ENCODE data around the gene TUBB1. TPM values are rescaled to one million over a fixed set of nuclear protein-coding genes. Genes with fewer than 3 reads are reported as not detected.

The TUBB1 gene
- total and polyA plus RNA-seq, 4 experiments from 2014 or later, result not detected

- DNase-seq, result no peak
- ChIA-PET POLR2A (ENCODE audit: partially characterized antibody) (no interaction called here), CTCF (ENCODE audit: partially characterized antibody) (interaction anchor here (0.7 to 1.0 kb wide), 2 partner anchors 64 to 90 kb away, joined by 3 read pairs; no protein-coding TSS in a partner anchor)
- peaks cover 0 to 1% (median 0%) of the 10 kb centered on the region in 4 donors for H3K4me1 Mint-ChIP-seq
- no peak overlapping the region for H3K4me3 ChIP-seq (ENCODE audit: low read length in 2 of 2)
- H3K27ac Mint-ChIP-seq, result no peak overlapping the region
- H3K4me3 Mint-ChIP-seq, result peak overlapping the region in 1 of 8 donors; percentile 0
- no peak overlapping the region for H3K27ac ChIP-seq (ENCODE audit: low read depth, low read length)
- H3K9me3 ChIP-seq (ENCODE audit: control insufficient read depth in 1 of 2, low read length in 2 of 2), result peaks cover 0 to 5% of the 10 kb centered on the region in 2 donors
- H3K36me3 ChIP-seq (ENCODE audit: insufficient read depth, low read length), result no peaks in the 10 kb centered on the region
- H3K36me3 Mint-ChIP-seq, result peaks cover 0 to 3% of the 10 kb centered on the region in 2 donors
- H3K27me3 Mint-ChIP-seq, result peaks cover 1 to 3% of the 10 kb centered on the region in 2 donors
- peaks cover 0 to 24% (median 18%) of the 10 kb centered on the region in 8 donors for H3K9me3 Mint-ChIP-seq
- H3K4me1 ChIP-seq (ENCODE audit: insufficient read depth, low read length), result peaks cover 4% of the 10 kb centered on the region
- intact Hi-C loops (cut with micrococcal nuclease), result no loop called here
- no peaks in the 10 kb centered on the region for H3K27me3 ChIP-seq (ENCODE audit: insufficient read depth, low read length)
Measured at GRCh38 chr20:58976061-58976730, 43.0 kb upstream of the TUBB1 start.

GRCh38 chr20:58978351-58979190, 40.7 kb upstream of the TUBB1 start:
- no peak overlapping the region for H3K27ac ChIP-seq (ENCODE audit: low read depth, low read length)
- POLR2A ChIA-PET (ENCODE audit: partially characterized antibody), result interaction anchor here (1.0 kb wide), 1 partner anchor 80 kb away, joined by 3 read pairs; no protein-coding TSS in a partner anchor
- no peak overlapping the region for H3K4me3 ChIP-seq (ENCODE audit: low read length in 2 of 2)
- peaks cover 22% of the 10 kb centered on the region for H3K4me1 ChIP-seq (ENCODE audit: insufficient read depth, low read length)
- peaks cover 10 to 20% (median 15%) of the 10 kb centered on the region in 4 donors for H3K4me1 Mint-ChIP-seq
- no peaks in the 10 kb centered on the region for H3K27me3 ChIP-seq (ENCODE audit: insufficient read depth, low read length)
- DNase-seq, result no peak
- H3K36me3 Mint-ChIP-seq, result peaks cover 0 to 9% of the 10 kb centered on the region in 2 donors
- no peaks in the 10 kb centered on the region for H3K36me3 ChIP-seq (ENCODE audit: insufficient read depth, low read length)
- peak overlapping the region in 1 of 7 donors; percentile 42 for H3K27ac Mint-ChIP-seq
- H3K27me3 Mint-ChIP-seq, result peaks cover 0 to 1% of the 10 kb centered on the region in 2 donors
- peak overlapping the region in 5 of 8 donors; percentile 2 to 76 (median 14) for H3K4me3 Mint-ChIP-seq
- intact Hi-C loops (cut with micrococcal nuclease), result no loop called here
- CTCF ChIA-PET (ENCODE audit: partially characterized antibody), result interaction anchor here (0.7 to 1.7 kb wide), 2 partner anchors 9 to 108 kb away, joined by 3 to 9 read pairs; no protein-coding TSS in a partner anchor
- peaks cover 0 to 5% of the 10 kb centered on the region in 2 donors for H3K9me3 ChIP-seq (ENCODE audit: control insufficient read depth in 1 of 2, low read length in 2 of 2)
- peaks cover 0 to 24% (median 17%) of the 10 kb centered on the region in 8 donors for H3K9me3 Mint-ChIP-seq

- Histone ChIP-seq H3K9me3 (ENCODE audit: control insufficient read depth in 1 of 2, low read length in 2 of 2) (peaks cover 0 to 4% of the 10 kb centered on the region in 2 donors), H3K36me3 (ENCODE audit: insufficient read depth, low read length) (peaks cover 4% of the 10 kb centered on the region), H3K27me3 (ENCODE audit: insufficient read depth, low read length) (no peaks in the 10 kb centered on the region), H3K27ac (ENCODE audit: low read depth, low read length) (peak within 1 kb of the TSS; percentile 66), H3K4me1 (ENCODE audit: insufficient read depth, low read length) (peaks cover 41% of the 10 kb centered on the region), H3K4me3 (ENCODE audit: low read length in 2 of 2) (peak within 1 kb of the TSS; percentile 82 to 95)
- peak within 1 kb of the TSS; percentile 91 to 97 (median 94) for H3K4me3 Mint-ChIP-seq
- H3K36me3 Mint-ChIP-seq, result peaks cover 0 to 13% of the 10 kb centered on the region in 2 donors
- DNase-seq, result peak; percentile 84 to 90 (median 88)
- H3K27ac Mint-ChIP-seq, result peak within 1 kb of the TSS; percentile 72 to 97 (median 93)
- ChIA-PET POLR2A (ENCODE audit: partially characterized antibody) (interaction anchor here (0.7 to 5.0 kb wide), 10 partner anchors 10 to 1583 kb away, joined by 3 to 39 read pairs (median 4); partner anchors contain the start of gene ATP5F1E), CTCF (ENCODE audit: partially characterized antibody) (interaction anchor here (0.6 to 1.7 kb wide), 3 partner anchors 16 to 140 kb away, joined by 3 to 4 read pairs (median 3); no protein-coding TSS in a partner anchor)
- H3K9me3 Mint-ChIP-seq, result peaks cover 0 to 12% (median 7%) of the 10 kb centered on the region in 8 donors
- H3K27me3 Mint-ChIP-seq, result no peaks in the 10 kb centered on the region
- intact Hi-C loops (cut with micrococcal nuclease), result loop anchor here (1.0 to 5.0 kb wide), 5 partner anchors 26 to 329 kb away; partner anchors contain the start of genes ATP5F1E, CTSZ and STX16
- H3K4me1 Mint-ChIP-seq, result peaks cover 29 to 39% (median 33%) of the 10 kb centered on the region in 4 donors
Measured at GRCh38 chr20:58980711-58981627, 38.3 kb upstream of the TUBB1 start, which contains the start of gene NELFCD. Gene NELFCD, plus strand, starts transcription at chr20:58981256. Its CDS starts 54 bp downstream, at chr20:58981310.

- intact Hi-C loops (cut with micrococcal nuclease), result loop anchor here (1.0 to 5.0 kb wide), 5 partner anchors 25 to 329 kb away; partner anchors contain the start of genes ATP5F1E, CTSZ and STX16
- Histone ChIP-seq H3K4me1 (ENCODE audit: insufficient read depth, low read length) (peaks cover 41% of the 10 kb centered on the region), H3K27me3 (ENCODE audit: insufficient read depth, low read length) (no peaks in the 10 kb centered on the region), H3K4me3 (ENCODE audit: low read length in 2 of 2) (peak overlapping the region; percentile 82 to 95), H3K36me3 (ENCODE audit: insufficient read depth, low read length) (peaks cover 12% of the 10 kb centered on the region), H3K9me3 (ENCODE audit: control insufficient read depth in 1 of 2, low read length in 2 of 2) (no peaks in the 10 kb centered on the region), H3K27ac (ENCODE audit: low read depth, low read length) (peak overlapping the region; percentile 66)
- ChIA-PET CTCF (ENCODE audit: partially characterized antibody) (interaction anchor here (0.6 to 1.7 kb wide), 3 partner anchors 15 to 140 kb away, joined by 3 to 5 read pairs (median 3); no protein-coding TSS in a partner anchor), POLR2A (ENCODE audit: partially characterized antibody) (interaction anchor here (0.6 to 5.0 kb wide), 12 partner anchors 11 to 1584 kb away, joined by 3 to 39 read pairs (median 3); partner anchors contain the start of gene ATP5F1E)
- H3K36me3 Mint-ChIP-seq, result peaks cover 5 to 18% of the 10 kb centered on the region in 2 donors
- H3K27me3 Mint-ChIP-seq, result no peaks in the 10 kb centered on the region
- peak in 3 of 5 donors; percentile 19 to 26 (median 21) for DNase-seq
- H3K4me1 Mint-ChIP-seq, result peaks cover 31 to 41% (median 36%) of the 10 kb centered on the region in 4 donors
- peak overlapping the region; percentile 91 to 97 (median 94) for H3K4me3 Mint-ChIP-seq
- H3K9me3 Mint-ChIP-seq, result peaks cover 0 to 5% (median 1%) of the 10 kb centered on the region in 8 donors
- H3K27ac Mint-ChIP-seq, result peak overlapping the region; percentile 72 to 97 (median 93)
Measured at GRCh38 chr20:58981628-58982364, 37.4 kb upstream of the TUBB1 start.

- Mint-ChIP-seq H3K27ac (peak overlapping the region; percentile 72 to 95 (median 89)), H3K9me3 (no peaks in the 10 kb centered on the region), H3K4me1 (peaks cover 35 to 46% (median 40%) of the 10 kb centered on the region in 4 donors), H3K27me3 (no peaks in the 10 kb centered on the region), H3K4me3 (peak overlapping the region; percentile 91 to 97 (median 94)), H3K36me3 (peaks cover 10 to 25% of the 10 kb centered on the region in 2 donors)
- peaks cover 20% of the 10 kb centered on the region for H3K36me3 ChIP-seq (ENCODE audit: insufficient read depth, low read length)
- ChIA-PET POLR2A (ENCODE audit: partially characterized antibody) (interaction anchor here (0.6 to 5.0 kb wide), 10 partner anchors 10 to 1585 kb away, joined by 3 to 39 read pairs (median 4); partner anchors contain the start of gene ATP5F1E), CTCF (ENCODE audit: partially characterized antibody) (interaction anchor here (0.7 to 1.7 kb wide), 4 partner anchors 12 to 141 kb away, joined by 3 to 4 read pairs (median 3); partner anchors contain the start of gene ATP5F1E)
- peak in 3 of 5 donors; percentile 6 to 30 (median 14) for DNase-seq
- peak overlapping the region in 1 of 2 donors; percentile 3 for H3K4me3 ChIP-seq (ENCODE audit: low read length in 2 of 2)
- H3K9me3 ChIP-seq (ENCODE audit: control insufficient read depth in 1 of 2, low read length in 2 of 2), result no peaks in the 10 kb centered on the region
- no peaks in the 10 kb centered on the region for H3K27me3 ChIP-seq (ENCODE audit: insufficient read depth, low read length)
- intact Hi-C loops (cut with micrococcal nuclease), result loop anchor here (5.0 kb wide), 1 partner anchor 330 kb away; the partner anchor contains the start of gene STX16
- H3K27ac ChIP-seq (ENCODE audit: low read depth, low read length), result peak overlapping the region; percentile 13
- H3K4me1 ChIP-seq (ENCODE audit: insufficient read depth, low read length), result peaks cover 41% of the 10 kb centered on the region
Measured at GRCh38 chr20:58982406-58983114, 36.7 kb upstream of the TUBB1 start.
